ENCODE results near the gene PHTF2.
A peak's percentile ranks its signal among the peaks of the same experiment; 100 is the strongest.

Gene PHTF2

GRCh38 chr7:77786018-77786417 is 12.6 kb upstream of the PHTF2 start:
- no peak for DNase-seq (ENCODE audit: extremely low read depth, insufficient read length)
- TF ChIP-seq CTCF (IDR thresholded peaks at IDR 0.05; ENCODE audit: insufficient read depth, low read length, poor library complexity, severe bottlenecking), result no peak
- H3K4me3 ChIP-seq (replicated peaks; ENCODE audit: low read depth, low read length), result no peak overlapping the region
- H3K36me3 ChIP-seq (ENCODE audit: control insufficient read depth, insufficient read depth, low read length), result no peaks in the 10 kb centered on the region; the same call in 1 of the 2 replicates
- no peaks in the 10 kb centered on the region for H3K27me3 ChIP-seq (replicated peaks; ENCODE audit: control insufficient read depth, insufficient read depth, low read length)

- TF ChIP-seq CTCF (IDR thresholded peaks at IDR 0.05; ENCODE audit: insufficient read depth, low read length, poor library complexity, severe bottlenecking), result no peak
- Histone ChIP-seq H3K27me3 (replicated peaks; ENCODE audit: control insufficient read depth, insufficient read depth, low read length) (no peaks in the 10 kb centered on the region), H3K36me3 (ENCODE audit: control insufficient read depth, insufficient read depth, low read length) (no peaks in the 10 kb centered on the region; the same call in 1 of the 2 replicates), H3K4me3 (replicated peaks; ENCODE audit: low read depth, low read length) (no peak overlapping the region)
- no peak for DNase-seq (ENCODE audit: extremely low read depth, insufficient read length)
These were observed 11.8 kb upstream of the PHTF2 start for GRCh38 chr7:77786741-77787140.

- peak; percentile 36 for DNase-seq (ENCODE audit: extremely low read depth, insufficient read length)
- H3K27me3 ChIP-seq (replicated peaks; ENCODE audit: control insufficient read depth, insufficient read depth, low read length), result no peaks in the 10 kb centered on the region
- no peak for TF ChIP-seq CTCF (IDR thresholded peaks at IDR 0.05; ENCODE audit: insufficient read depth, low read length, poor library complexity, severe bottlenecking)
- no peaks in the 10 kb centered on the region; the same call in 1 of the 2 replicates for H3K36me3 ChIP-seq (ENCODE audit: control insufficient read depth, insufficient read depth, low read length)
- no peak overlapping the region for H3K4me3 ChIP-seq (replicated peaks; ENCODE audit: low read depth, low read length)
These were observed 10.2 kb upstream of the PHTF2 start for GRCh38 chr7:77788327-77788902.

- no peak for TF ChIP-seq CTCF (IDR thresholded peaks at IDR 0.05; ENCODE audit: insufficient read depth, low read length, poor library complexity, severe bottlenecking)
- Histone ChIP-seq H3K4me3 (replicated peaks; ENCODE audit: low read depth, low read length) (no peak overlapping the region), H3K36me3 (ENCODE audit: control insufficient read depth, insufficient read depth, low read length) (no peaks in the 10 kb centered on the region), H3K27me3 (replicated peaks; ENCODE audit: control insufficient read depth, insufficient read depth, low read length) (no peaks in the 10 kb centered on the region)
- no peak for DNase-seq (ENCODE audit: extremely low read depth, insufficient read length)
These were observed 7.2 kb upstream of the PHTF2 start for GRCh38 chr7:77791336-77791735.

- Histone ChIP-seq H3K36me3 (ENCODE audit: control insufficient read depth, insufficient read depth, low read length) (no peaks in the 10 kb centered on the region), H3K27me3 (replicated peaks; ENCODE audit: control insufficient read depth, insufficient read depth, low read length) (no peaks in the 10 kb centered on the region), H3K4me3 (replicated peaks; ENCODE audit: low read depth, low read length) (no peak overlapping the region)
- DNase-seq (ENCODE audit: extremely low read depth, insufficient read length), result no peak
- TF ChIP-seq CTCF (IDR thresholded peaks at IDR 0.05; ENCODE audit: insufficient read depth, low read length, poor library complexity, severe bottlenecking), result no peak
These were observed 6.6 kb upstream of the PHTF2 start for GRCh38 chr7:77791956-77792355.

- DNase-seq (ENCODE audit: extremely low read depth, insufficient read length), result no peak
- no peak overlapping the region for H3K4me3 ChIP-seq (replicated peaks; ENCODE audit: low read depth, low read length)
- no peaks in the 10 kb centered on the region for H3K27me3 ChIP-seq (replicated peaks; ENCODE audit: control insufficient read depth, insufficient read depth, low read length)
- H3K36me3 ChIP-seq (ENCODE audit: control insufficient read depth, insufficient read depth, low read length), result no peaks in the 10 kb centered on the region
- no peak for TF ChIP-seq CTCF (IDR thresholded peaks at IDR 0.05; ENCODE audit: insufficient read depth, low read length, poor library complexity, severe bottlenecking)
These were observed 4.6 kb upstream of the PHTF2 start for GRCh38 chr7:77794000-77794399.
